Stimulated activated CD8-positive, alpha-beta memory T cell treated with anti-CD3 and anti-CD28 coated beads, Interleukin-15, amount 100 ng/mL, for 1 hour (primary cell): ENCODE data around the gene TRIM8.
"Not testable (repeated sequence)": the region's sequence is repeated elsewhere in the genome, so short reads cannot be mapped to it uniquely, and the experiment has no call there.

Experiments used
- DNase-seq: peaks from one replicate; pipeline ENCODE4 v3.0.0-alpha.2; 2020; ENCODE audit warnings: low read depth

Gene TRIM8

DNA sequence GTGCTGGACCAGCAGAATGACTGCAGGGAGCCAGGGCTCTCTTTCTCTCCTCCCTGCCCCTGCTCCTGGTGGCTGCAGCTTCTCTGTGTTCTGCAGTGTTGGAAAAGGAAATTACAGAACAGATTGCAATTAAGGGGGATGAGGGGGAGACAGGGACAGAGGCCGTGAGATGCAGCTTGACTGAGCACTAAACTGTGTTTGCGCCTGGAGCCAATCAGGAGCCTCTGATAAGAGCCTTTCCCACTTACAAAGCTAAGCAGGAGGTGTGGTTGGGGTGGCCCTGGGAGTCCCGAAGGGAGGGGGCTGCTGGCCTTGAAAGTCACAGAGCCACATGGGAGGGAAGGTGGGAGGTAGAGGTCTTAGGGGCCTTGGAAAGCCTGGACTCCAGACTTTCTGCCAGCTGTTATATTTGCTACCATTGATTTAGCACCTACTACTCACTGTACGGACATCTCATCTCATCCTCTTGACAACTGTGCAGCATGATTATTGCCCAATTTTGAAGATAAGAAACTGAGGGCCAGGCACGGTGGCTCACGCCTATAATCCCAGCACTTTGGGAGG is 26.7 kb downstream of the TRIM8 start:
- DNase-seq, result no peak

- no peak for DNase-seq
These were observed 29.0 kb downstream of the TRIM8 start for GRCh38 chr10:102673236-102673818.

GRCh38 chr10:102673819-102674511 is 29.7 kb downstream of the TRIM8 start:
- peak; percentile 36 for DNase-seq

DNA sequence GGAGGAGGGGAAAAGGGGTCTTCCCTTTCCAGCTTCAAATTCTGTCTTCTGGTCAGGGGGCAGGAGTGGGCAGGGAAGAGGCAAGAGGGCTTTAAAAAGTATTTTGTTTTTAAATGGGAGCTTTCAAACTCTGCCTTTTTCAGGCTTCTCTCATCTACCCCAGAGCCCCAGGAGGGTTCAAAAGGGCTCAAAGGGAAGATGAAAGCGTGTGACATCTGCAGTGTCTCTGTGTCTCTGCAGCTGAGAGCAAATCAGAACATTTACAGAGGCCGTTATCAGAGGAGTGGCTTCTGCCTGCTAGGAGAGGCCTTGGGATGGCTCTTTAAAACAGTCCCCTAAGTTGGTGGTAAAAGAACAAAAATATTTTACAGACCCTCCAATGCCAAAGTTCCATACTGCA is 30.3 kb downstream of the TRIM8 start:
- no peak for DNase-seq

- DNase-seq, result no peak
These were observed 30.9 kb downstream of the TRIM8 start for GRCh38 chr10:102675011-102675665.

DNA sequence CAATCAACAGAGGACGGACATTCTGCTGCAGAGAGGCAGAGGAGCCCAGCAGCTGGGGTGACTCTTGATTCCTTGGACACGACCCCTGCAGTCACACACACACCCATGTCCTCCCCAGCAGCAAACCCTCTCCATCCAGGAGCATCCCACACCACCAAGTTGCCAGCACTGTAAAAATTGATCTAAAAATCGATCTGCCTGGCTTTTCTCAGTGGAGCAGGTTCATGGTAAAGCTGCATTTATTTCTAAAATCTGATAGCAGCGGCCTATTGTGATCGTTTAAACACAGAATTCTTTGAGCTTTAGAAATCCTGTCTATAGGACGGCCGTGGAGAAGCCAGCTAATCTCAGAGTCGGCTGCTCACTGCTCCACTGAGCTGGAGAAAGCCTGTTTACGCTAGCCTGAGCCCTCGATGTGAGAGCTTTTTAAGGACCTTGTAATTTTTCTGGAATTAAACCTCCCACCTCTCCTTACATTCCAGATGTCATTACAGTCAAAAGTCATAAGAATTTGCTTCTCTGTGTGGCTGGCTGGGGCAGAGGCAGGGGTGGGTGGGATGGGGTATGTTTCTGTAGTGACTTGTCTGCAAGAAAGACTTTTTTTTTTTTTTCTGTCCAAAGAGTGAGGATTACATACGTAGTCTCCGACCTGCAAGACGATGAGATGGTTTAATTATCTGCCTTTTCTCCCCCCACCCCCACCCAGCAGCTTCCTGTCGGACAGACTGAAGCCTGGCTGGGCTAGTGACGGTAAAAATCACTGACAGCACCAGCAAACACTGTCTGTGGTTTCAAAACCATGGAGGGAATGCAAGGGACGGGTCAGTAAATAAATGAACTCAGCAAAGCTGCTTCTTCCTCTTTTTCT is 31.6 kb downstream of the TRIM8 start:
- DNase-seq, result no peak

DNA sequence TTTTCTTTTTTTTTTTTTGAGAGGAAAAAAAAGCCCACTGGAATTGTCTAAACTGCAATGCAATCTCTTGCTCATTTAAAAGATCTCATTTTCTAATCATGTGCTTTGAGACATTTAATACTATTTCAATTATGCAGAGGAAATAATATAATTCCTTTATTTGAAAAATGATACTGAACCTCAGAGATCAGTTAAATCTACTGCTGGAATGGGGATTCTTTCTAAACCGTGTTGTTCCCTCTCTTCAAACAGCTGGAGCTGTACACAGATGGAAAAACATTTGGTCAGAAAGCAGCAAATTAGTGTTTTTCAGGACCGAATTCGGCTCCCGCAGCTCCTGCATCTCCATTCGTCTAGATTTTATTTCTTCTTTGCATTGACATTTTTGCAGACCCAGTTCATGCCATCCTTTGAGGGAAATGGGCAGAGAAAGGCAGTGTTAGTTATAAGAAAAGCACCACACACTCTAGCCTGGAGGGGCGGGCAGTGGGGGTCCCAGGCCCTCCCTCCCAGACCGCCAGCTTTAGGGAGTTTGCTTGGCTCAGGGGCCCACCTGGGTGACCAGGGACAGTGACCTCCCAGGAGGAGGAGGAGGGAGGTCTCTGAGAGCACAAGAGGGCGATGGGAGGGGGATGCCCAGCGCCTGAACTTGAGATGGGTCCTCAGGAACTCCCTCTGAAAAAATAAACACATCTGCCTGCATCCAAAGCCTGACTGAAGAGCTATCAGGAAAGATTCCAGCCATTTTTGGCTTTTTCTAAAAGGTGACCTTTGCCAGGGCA is 32.4 kb downstream of the TRIM8 start:
- DNase-seq, result no peak

- no peak for DNase-seq
These were observed 33.2 kb downstream of the TRIM8 start for GRCh38 chr10:102677331-102678067.

GRCh38 chr10:102678068-102678400 is 33.8 kb downstream of the TRIM8 start:
- DNase-seq, result no peak

DNA sequence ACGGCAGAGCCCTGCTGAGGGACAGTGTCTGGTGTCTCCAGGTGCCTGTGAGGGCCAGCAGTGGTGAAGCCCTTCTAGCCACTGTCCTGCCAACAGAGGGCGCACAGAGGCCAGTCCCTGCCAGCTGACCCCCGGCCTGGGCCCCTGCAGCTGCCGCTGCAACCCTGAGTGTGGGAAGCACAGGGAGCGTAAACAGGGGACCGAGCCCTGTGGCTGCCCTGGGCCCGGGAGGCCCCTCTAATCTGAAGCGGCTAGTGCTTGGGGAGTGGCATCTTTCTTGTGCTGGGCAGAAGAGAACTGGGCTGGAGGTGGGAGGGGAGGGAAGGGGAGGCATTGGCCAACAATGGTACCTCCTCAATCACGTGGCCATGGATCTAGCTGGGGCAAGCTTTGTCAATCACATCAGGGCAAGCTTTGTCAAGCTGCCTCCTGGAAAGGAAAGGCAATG is 34.6 kb downstream of the TRIM8 start:
- no peak for DNase-seq

- no peak for DNase-seq
These were observed 35.3 kb downstream of the TRIM8 start for GRCh38 chr10:102679596-102679995.

DNA sequence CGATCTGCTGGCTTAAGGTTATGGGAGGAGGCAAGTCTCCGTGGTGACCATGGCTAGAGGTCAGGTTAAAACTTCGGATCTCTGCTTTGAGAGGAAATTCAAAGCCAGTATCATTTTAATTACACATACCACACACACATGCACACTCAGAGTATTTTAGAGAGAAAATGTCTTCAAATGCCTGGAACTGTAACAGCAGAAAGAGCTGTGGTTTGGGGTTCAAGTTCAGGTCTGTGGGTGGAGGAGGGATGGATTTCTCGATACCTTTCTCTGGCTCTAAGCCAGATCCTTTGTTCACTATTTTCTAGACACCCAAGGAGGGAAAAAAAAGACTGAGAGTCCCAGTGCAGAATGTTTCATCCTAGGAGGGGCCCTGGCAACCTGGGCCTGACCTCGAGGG is 37.4 kb downstream of the TRIM8 start:
- DNase-seq, result no peak

- DNase-seq, result no peak
These were observed 38.1 kb downstream of the TRIM8 start for GRCh38 chr10:102682416-102682815.

- DNase-seq, result no peak
These were observed 38.7 kb downstream of the TRIM8 start for GRCh38 chr10:102682981-102683380.

DNA sequence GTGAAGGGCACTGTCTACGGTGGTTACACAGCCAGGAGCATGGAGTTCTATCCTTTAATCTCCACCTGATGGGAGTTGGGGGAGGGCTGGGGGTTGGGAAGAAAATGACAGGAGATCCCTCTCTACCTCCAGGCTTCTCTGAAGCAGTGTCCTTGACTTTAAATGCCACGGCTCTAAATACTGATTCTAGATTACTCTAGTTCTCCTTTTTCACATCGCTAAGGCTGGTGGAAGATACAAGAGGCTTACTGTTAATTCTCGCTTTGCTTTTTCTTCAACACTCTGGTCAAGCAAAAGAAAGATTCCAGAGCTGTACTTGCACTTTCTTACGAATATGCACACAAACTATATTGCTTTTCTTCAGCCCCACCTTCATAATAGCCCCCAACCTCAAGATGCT is 39.5 kb downstream of the TRIM8 start:
- no peak for DNase-seq

- no peak for DNase-seq
These were observed 47.2 kb downstream of the TRIM8 start for GRCh38 chr10:102691285-102692066.

DNA sequence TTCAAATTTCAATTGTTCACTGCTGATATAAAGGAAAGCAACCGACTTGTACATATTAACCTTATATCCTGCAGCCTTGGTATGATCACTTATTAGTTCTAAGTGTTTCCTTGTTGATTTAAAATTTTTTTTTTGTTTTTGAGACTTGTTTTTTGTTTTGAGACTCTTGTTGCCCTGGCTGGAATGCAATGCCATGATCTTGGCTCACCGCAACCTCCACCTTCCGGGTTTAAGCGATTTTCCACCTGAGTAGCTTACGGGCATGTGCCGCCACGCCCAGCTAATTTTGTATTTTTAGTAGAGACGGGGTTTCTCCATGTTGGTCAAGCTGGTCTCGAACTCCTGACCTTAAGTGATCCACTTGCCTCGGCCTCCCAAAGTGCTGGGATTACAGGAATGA is 51.1 kb downstream of the TRIM8 start:
- DNase-seq, result not testable (repeated sequence)

GRCh38 chr10:102696736-102697135 is 52.5 kb downstream of the TRIM8 start:
- DNase-seq, result no peak

DNA sequence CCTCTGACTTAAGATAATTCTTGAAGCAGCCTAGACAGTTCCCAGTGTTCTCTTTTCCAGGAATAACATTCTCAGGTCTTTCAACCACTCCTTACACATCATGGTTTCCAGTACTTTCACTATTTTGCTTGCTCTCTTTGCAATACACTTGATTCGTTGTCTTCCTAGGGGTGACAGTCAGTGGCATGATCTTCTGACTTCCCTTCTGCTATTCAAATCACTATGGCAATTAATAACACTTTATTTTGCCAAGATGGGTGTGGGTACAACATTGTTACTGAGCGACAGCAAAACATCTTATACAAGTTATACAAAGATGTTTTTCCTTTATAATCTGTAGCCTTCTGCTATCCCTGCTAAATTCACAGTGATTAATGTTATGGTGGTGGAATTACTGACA is 54.6 kb downstream of the TRIM8 start:
- no peak for DNase-seq

- DNase-seq, result no peak
These were observed 57.0 kb downstream of the TRIM8 start for GRCh38 chr10:102701272-102701671.
